GM12878 (cell line): ENCODE measurements around the gene SARS2. TPM values are rescaled to one million over a fixed set of nuclear protein-coding genes. Genes with fewer than 3 reads are reported as not detected.

ENCODE experiments used
- ATAC-seq: fragments of 200-7000 bp; cut with Tn5 transposase; 3 replicates; pipeline ENCODE4 v1.9.1; 2020; ENCODE audit warnings: mild to moderate bottlenecking, moderate library complexity
- BruUV-seq: library from RNA; stranded (reverse); fragments of 400-500 nt; replicated peaks from 2 replicates; lab custom pipeline; 2021; lab: Mats Ljungman, UMichigan
- CTCF ChIA-PET: fragments of 300-600 bp; sonication (Branson Sonifier 250); formaldehyde crosslinking; extraction: SDS; loops from one replicate; lab custom pipeline; 2021; ENCODE audit warnings: inconsistent platforms; lab: Yijun Ruan, JAX
- POLR2A ChIA-PET: fragments of 350-600 bp; formaldehyde crosslinking; extraction: SDS; loops from one replicate; lab custom pipeline; 2021; ENCODE audit warnings: inconsistent platforms; lab: Charles Lee
- RAD21 ChIA-PET: fragments of 300-600 bp; sonication (Branson Sonifier 250); formaldehyde crosslinking; loops from one replicate; lab custom pipeline; 2023; ENCODE audit warnings: antibody characterized with exemption; ENCODE audit not compliant: unreplicated experiment; lab: Charles Lee
- SMC1A ChIA-PET: fragments of 300-600 bp; sonication (Branson Sonifier 250); formaldehyde crosslinking; loops from one replicate; lab custom pipeline; 2023; ENCODE audit not compliant: unreplicated experiment, uncharacterized antibody; lab: Charles Lee
- DNase-seq: peaks from one replicate; pipeline ENCODE4 v3.0.0-alpha.2; 2011; ENCODE audit warnings: low read depth, low spot score
- FAIRE-seq: peaks from 3 replicates; lab custom pipeline; 2011; peaks lifted over from hg19 to GRCh38; lab: Jason Lieb, UNC
- H2AFZ ChIP-seq: 2 replicates; pipeline ENCODE4 v1.6.0; 2011; ENCODE audit warnings: low read depth, low read length, control low read depth; ENCODE audit not compliant: control insufficient read depth
- H3K27ac ChIP-seq: 2 replicates; pipeline ENCODE4 v1.5.1; 2011; ENCODE audit warnings: control low read depth; ENCODE audit not compliant: control insufficient read depth, insufficient read depth
- H3K27me3 ChIP-seq, 2 experiments: replicated peaks in 1 of 2; 2 replicates each; pipeline versions ENCODE4 v1.6.0 to v1.6.1; 2011; ENCODE audit warnings: low read length in 1 of 2; ENCODE audit not compliant: control insufficient read depth in 2 of 2, insufficient read depth in 2 of 2
- H3K36me3 ChIP-seq, 2 experiments: 2 replicates each; pipeline ENCODE4 v1.5.1; 2011; ENCODE audit warnings: low read length in 1 of 2; ENCODE audit not compliant: control insufficient read depth in 2 of 2, insufficient read depth in 2 of 2
- H3K4me1 ChIP-seq: 2 replicates; pipeline ENCODE4 v1.6.1; 2011; ENCODE audit warnings: mild to moderate bottlenecking, low read length, moderate library complexity, mixed read lengths; ENCODE audit not compliant: control insufficient read depth, insufficient read depth
- H3K4me2 ChIP-seq: 2 replicates; pipeline ENCODE4 v1.6.0; 2011; ENCODE audit warnings: control low read depth; ENCODE audit not compliant: control insufficient read depth, insufficient read depth
- H3K4me3 ChIP-seq: fragments of 200-600 bp; sonication (generic); 2 replicates; pipeline ENCODE4 v1.5.1; 2016
- H3K79me2 ChIP-seq: 2 replicates; pipeline ENCODE4 v1.6.0; 2011; ENCODE audit warnings: low read length; ENCODE audit not compliant: control insufficient read depth, insufficient read depth
- H3K9ac ChIP-seq: 2 replicates; pipeline ENCODE4 v1.8.0; 2011; ENCODE audit warnings: low read length, control low read depth, mixed read lengths; ENCODE audit not compliant: control insufficient read depth, insufficient read depth
- H3K9me3 ChIP-seq: replicated peaks from 3 replicates; pipeline ENCODE4 v1.5.1; 2011; ENCODE audit warnings: mild to moderate bottlenecking, low read length; ENCODE audit not compliant: control insufficient read depth, insufficient read depth
- H4K20me1 ChIP-seq: 2 replicates; pipeline ENCODE4 v1.6.0; 2011; ENCODE audit not compliant: control insufficient read depth, insufficient read depth
- BMI1 ChIP-seq: fragments of 450-650 bp; IDR thresholded peaks from 2 replicates; pipeline ENCODE4 v1.6.1; 2016; ENCODE audit warnings: mild to moderate bottlenecking, moderate library complexity, borderline replicate concordance
- CBX5 ChIP-seq: sonication (generic); IDR thresholded peaks from 2 replicates; pipeline ENCODE4 v1.6.1; 2016; ENCODE audit warnings: low read depth, moderate library complexity, mild to moderate bottlenecking, inconsistent platforms
- DPF2 ChIP-seq: fragments of 450-650 bp; IDR thresholded peaks from 2 replicates; pipeline ENCODE4 v1.6.1; 2017; ENCODE audit warnings: mild to moderate bottlenecking
- MXI1 ChIP-seq: fragments of 150-350 bp; IDR thresholded peaks from 2 replicates; pipeline ENCODE4 v1.6.1; 2011; ENCODE audit warnings: low read depth, mild to moderate bottlenecking, inconsistent platforms, low read length, improper control_type of control experiment
- NFYB ChIP-seq: IDR thresholded peaks from 2 replicates; pipeline ENCODE4 v1.6.1; 2011; ENCODE audit warnings: low read depth, mild to moderate bottlenecking, low read length, improper control_type of control experiment, moderate library complexity; ENCODE audit not compliant: insufficient read depth
- RB1 ChIP-seq: fragments of 450-650 bp; formaldehyde crosslinking; IDR thresholded peaks from 2 replicates; pipeline ENCODE4 v1.6.1; 2017; ENCODE audit warnings: mild to moderate bottlenecking, borderline replicate concordance
- SMARCA5 ChIP-seq: fragments of 450-650 bp; IDR thresholded peaks from 2 replicates; pipeline ENCODE4 v1.6.1; 2017; ENCODE audit warnings: mild to moderate bottlenecking
- SRF ChIP-seq, 2 experiments: IDR thresholded peaks; 2 replicates each; pipeline ENCODE4 v1.6.1; 2011; ENCODE audit warnings: low read depth in 2 of 2, low read length in 2 of 2, mild to moderate bottlenecking in 1 of 2, moderate library complexity in 1 of 2
- YY1 ChIP-seq: IDR thresholded peaks from 2 replicates; pipeline ENCODE4 v1.6.1; 2011; ENCODE audit warnings: low read depth, mild to moderate bottlenecking, low read length
- ZSCAN29 ChIP-seq: fragments of 450-650 bp; IDR thresholded peaks from 2 replicates; pipeline ENCODE4 v1.6.1; 2017; ENCODE audit warnings: mild to moderate bottlenecking, moderate library complexity
- WGBS: methylation state at CpG from one replicate; pipeline ENCODE4 v1.1.6; 2016; ENCODE audit warnings: low lambda C conversion rate; ENCODE audit not compliant: insufficient replicate concordance, insufficient coverage; ENCODE audit errors: missing lambda C conversion rate; 5-methylcytosine and 5-hydroxymethylcytosine counted together
- in situ Hi-C: fragments of 300-500 bp; cut with MboI; formaldehyde crosslinking; loops from 9 replicates; pipeline ENCODE4 v1.14.3; 2018; ENCODE audit warnings: mixed read lengths
- intact Hi-C: fragments of 100-400 bp; cut with micrococcal nuclease; formaldehyde crosslinking; loops from one replicate; pipeline ENCODE4 v1.14.2; 2022; ENCODE audit not compliant: unreplicated experiment
- polyA plus RNA-seq, 11 experiments: library from polyadenylated mRNA; depleted of rRNA in 4 of 11; unstranded in 6 of 11; stranded (reverse) in 5 of 11; fragments of >200 nt; fragmentation: Nextera tagmentation in 4 of 11; fragmentation: Illumina TruSeq in 1 of 11; extraction: Ambion mirVana in 4 of 11; extraction: Trizol in 1 of 11; gene quantifications; 1 replicate in 1 of 11; 2 replicates in 10 of 11; pipeline versions ENCODE4 v1.2.1 to v1.2.3, GENCODE V29; 2011 to 2016; ENCODE audit warnings: inconsistent platforms in 2 of 11, missing spikeins in 2 of 11, low read depth in 1 of 11
- total RNA-seq, 4 experiments: library from RNA; depleted of rRNA in 3 of 4; stranded (reverse); fragments of >200 nt in 3 of 4; fragmentation: Illumina TruSeq in 1 of 4; extraction: Trizol in 1 of 4; gene quantifications; 2 replicates each; pipeline versions ENCODE4 v1.2.1 to v1.2.3, GENCODE V29; 2013 to 2021
- TF ChIP-seq, protein P1 (sequence below): IDR thresholded peaks from 2 replicates; pipeline ENCODE4 v1.6.1; 2012; ENCODE audit warnings: mild to moderate bottlenecking, low read depth, low read length
- TF ChIP-seq, protein P2 (sequence below): fragments of 450-650 bp; formaldehyde crosslinking; IDR thresholded peaks from 2 replicates; pipeline ENCODE4 v1.4.0; 2022; ENCODE audit warnings: mild to moderate bottlenecking, moderate library complexity

The SARS2 gene
- total and polyA plus RNA-seq, 10 of the 15 experiments (the other 5 are each of a cell fraction or from before 2014, with no cell fraction given): 2.6 to 50.3 (median 27.5) TPM

DNA sequence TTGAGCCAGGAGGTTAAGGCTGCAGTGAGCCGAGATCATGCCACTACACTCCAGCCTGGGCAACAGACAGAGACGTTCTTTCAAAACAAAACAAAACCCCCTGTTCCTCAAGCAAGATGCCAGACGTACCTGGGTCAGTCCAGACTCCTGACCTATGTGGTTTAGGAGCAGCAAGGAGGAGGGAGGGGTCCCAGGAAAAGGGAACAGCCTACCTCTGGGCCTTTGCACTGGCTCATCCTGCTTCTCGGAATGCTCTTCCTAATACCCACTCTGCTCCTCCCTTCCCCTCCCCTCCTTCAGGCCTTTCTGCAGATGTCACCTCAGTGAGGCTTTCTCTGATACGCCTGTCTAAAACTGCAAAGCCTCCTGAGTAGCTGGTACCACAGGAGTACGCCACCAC, 62.0 kb downstream of the SARS2 start (continued):
- TF ChIP-seq, protein P1, sequence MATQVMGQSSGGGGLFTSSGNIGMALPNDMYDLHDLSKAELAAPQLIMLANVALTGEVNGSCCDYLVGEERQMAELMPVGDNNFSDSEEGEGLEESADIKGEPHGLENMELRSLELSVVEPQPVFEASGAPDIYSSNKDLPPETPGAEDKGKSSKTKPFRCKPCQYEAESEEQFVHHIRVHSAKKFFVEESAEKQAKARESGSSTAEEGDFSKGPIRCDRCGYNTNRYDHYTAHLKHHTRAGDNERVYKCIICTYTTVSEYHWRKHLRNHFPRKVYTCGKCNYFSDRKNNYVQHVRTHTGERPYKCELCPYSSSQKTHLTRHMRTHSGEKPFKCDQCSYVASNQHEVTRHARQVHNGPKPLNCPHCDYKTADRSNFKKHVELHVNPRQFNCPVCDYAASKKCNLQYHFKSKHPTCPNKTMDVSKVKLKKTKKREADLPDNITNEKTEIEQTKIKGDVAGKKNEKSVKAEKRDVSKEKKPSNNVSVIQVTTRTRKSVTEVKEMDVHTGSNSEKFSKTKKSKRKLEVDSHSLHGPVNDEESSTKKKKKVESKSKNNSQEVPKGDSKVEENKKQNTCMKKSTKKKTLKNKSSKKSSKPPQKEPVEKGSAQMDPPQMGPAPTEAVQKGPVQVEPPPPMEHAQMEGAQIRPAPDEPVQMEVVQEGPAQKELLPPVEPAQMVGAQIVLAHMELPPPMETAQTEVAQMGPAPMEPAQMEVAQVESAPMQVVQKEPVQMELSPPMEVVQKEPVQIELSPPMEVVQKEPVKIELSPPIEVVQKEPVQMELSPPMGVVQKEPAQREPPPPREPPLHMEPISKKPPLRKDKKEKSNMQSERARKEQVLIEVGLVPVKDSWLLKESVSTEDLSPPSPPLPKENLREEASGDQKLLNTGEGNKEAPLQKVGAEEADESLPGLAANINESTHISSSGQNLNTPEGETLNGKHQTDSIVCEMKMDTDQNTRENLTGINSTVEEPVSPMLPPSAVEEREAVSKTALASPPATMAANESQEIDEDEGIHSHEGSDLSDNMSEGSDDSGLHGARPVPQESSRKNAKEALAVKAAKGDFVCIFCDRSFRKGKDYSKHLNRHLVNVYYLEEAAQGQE: no peak
- TF ChIP-seq NFYB (no peak), MXI1 (no peak), SMARCA5 (no peak), ZSCAN29 (no peak), DPF2 (no peak), RB1 (no peak)

- Histone ChIP-seq H3K4me2 (no peak overlapping the region), H3K36me3 (no peaks in the 10 kb centered on the region), H3K79me2 (no peaks in the 10 kb centered on the region), H4K20me1 (no peaks in the 10 kb centered on the region), H3K9ac (no peak overlapping the region), H3K9me3 (no peaks in the 10 kb centered on the region), H3K4me3 (no peak overlapping the region), H3K4me1 (peaks cover 37% of the 10 kb centered on the region), H3K27me3 (no peaks in the 10 kb centered on the region), H2AFZ (no peak overlapping the region), H3K27ac (no peak overlapping the region)
- no peak for TF ChIP-seq SRF (IDR thresholded peaks at IDR 0.05; ENCODE audit: low read depth in 2 of 2, low read length in 2 of 2)
- TF ChIP-seq YY1: no peak
- TF ChIP-seq BMI1: no peak
- no peak for TF ChIP-seq ZSCAN29
- TF ChIP-seq CBX5: no peak
- TF ChIP-seq, protein P2, sequence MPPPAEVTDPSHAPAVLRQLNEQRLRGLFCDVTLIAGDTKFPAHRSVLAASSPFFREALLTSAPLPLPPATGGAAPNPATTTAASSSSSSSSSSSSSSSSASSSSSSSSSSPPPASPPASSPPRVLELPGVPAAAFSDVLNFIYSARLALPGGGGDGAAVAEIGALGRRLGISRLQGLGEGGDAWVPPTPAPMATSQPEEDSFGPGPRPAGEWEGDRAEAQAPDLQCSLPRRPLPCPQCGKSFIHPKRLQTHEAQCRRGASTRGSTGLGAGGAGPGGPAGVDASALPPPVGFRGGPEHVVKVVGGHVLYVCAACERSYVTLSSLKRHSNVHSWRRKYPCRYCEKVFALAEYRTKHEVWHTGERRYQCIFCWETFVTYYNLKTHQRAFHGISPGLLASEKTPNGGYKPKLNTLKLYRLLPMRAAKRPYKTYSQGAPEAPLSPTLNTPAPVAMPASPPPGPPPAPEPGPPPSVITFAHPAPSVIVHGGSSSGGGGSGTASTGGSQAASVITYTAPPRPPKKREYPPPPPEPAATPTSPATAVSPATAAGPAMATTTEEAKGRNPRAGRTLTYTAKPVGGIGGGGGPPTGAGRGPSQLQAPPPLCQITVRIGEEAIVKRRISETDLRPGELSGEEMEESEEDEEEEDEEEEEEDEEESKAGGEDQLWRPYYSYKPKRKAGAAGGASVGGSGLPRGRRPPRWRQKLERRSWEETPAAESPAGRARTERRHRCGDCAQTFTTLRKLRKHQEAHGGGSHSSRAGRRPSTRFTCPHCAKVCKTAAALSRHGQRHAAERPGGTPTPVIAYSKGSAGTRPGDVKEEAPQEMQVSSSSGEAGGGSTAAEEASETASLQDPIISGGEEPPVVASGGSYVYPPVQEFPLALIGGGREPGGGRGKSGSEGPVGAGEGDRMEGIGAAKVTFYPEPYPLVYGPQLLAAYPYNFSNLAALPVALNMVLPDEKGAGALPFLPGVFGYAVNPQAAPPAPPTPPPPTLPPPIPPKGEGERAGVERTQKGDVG: no peak
- intact Hi-C loops: loop anchor here (5.0 kb wide), 1 partner anchor 65 kb away; the partner anchor contains the start of genes MRPS12 and SARS2
- in situ Hi-C loops: loop anchor here (5.0 kb wide), 1 partner anchor 315 kb away; no protein-coding TSS in a partner anchor
- SMC1A ChIA-PET: interaction anchor here (1.3 to 4.6 kb wide), 3 partner anchors 10 to 18 kb away, joined by 4 to 39 read pairs (median 15); partner anchors contain the start of gene HNRNPL
- DNase-seq (no peak), ATAC-seq (no peak), FAIRE-seq (no peak)
- RAD21 ChIA-PET: interaction anchor here (1.6 to 4.3 kb wide), 4 partner anchors 10 to 323 kb away, joined by 3 to 34 read pairs (median 10); partner anchors contain the start of genes MRPS12 and SARS2
- no TSS peak for BruUV-seq
- 86% methylated on average over 10 of the region's 10 CpGs for WGBS
- CTCF ChIA-PET: interaction anchor here (1.0 to 2.4 kb wide), 7 partner anchors 10 to 69 kb away, joined by 3 to 13 read pairs (median 5); partner anchors contain the start of genes ECH1 and RINL
- POLR2A ChIA-PET: interaction anchor here (0.8 to 9.7 kb wide), 4 partner anchors 10 to 18 kb away, joined by 3 to 144 read pairs (median 10); partner anchors contain the start of gene HNRNPL
Observed at GRCh38 chr19:38867171-38867780, 63.3 kb downstream of the SARS2 start.
